H9 (cell line): ENCODE measurements around the gene GOLPH3L. TPM values are rescaled to one million over a fixed set of nuclear protein-coding genes. Genes with fewer than 3 reads are reported as not detected.

ENCODE experiments used
- DNase-seq: peaks from one replicate; pipeline ENCODE4 v3.0.0-alpha.2; 2017
- H2AFZ ChIP-seq: one replicate; pipeline ENCODE4 v1.6.1; 2013; ENCODE audit warnings: mild to moderate bottlenecking, low read length, control low read depth, moderate library complexity
- H2AK5ac ChIP-seq: 2 replicates; pipeline ENCODE4 v1.6.1; 2013; ENCODE audit warnings: low read length, control low read depth, mixed read lengths; ENCODE audit not compliant: insufficient read length
- H2BK120ac ChIP-seq: one replicate; pipeline ENCODE4 v1.6.1; 2013; ENCODE audit warnings: low read depth, mild to moderate bottlenecking, low read length, control low read depth, inconsistent platforms; ENCODE audit not compliant: poor library complexity, severe bottlenecking
- H2BK12ac ChIP-seq: 2 replicates; pipeline ENCODE4 v1.6.1; 2013; ENCODE audit warnings: low read length, control low read depth, mixed read lengths, low read depth; ENCODE audit not compliant: insufficient read length
- H2BK15ac ChIP-seq: 2 replicates; pipeline ENCODE4 v1.6.1; 2013; ENCODE audit warnings: low read depth, low read length, control low read depth
- H2BK20ac ChIP-seq: one replicate; pipeline ENCODE4 v1.6.1; 2013; ENCODE audit warnings: low read depth, mild to moderate bottlenecking, low read length, control low read depth, inconsistent platforms; ENCODE audit not compliant: poor library complexity, severe bottlenecking
- H2BK5ac ChIP-seq: 2 replicates; pipeline ENCODE4 v1.6.1; 2013; ENCODE audit warnings: low read length, control low read depth, mixed read lengths; ENCODE audit not compliant: insufficient read length
- H3K14ac ChIP-seq: 2 replicates; pipeline ENCODE4 v1.6.1; 2013; ENCODE audit warnings: low read length, control low read depth; ENCODE audit not compliant: insufficient read depth
- H3K18ac ChIP-seq: 2 replicates; pipeline ENCODE4 v1.6.1; 2013; ENCODE audit warnings: low read depth, mild to moderate bottlenecking, mixed read lengths, low read length, control low read depth; ENCODE audit not compliant: insufficient read length
- H3K23ac ChIP-seq: 2 replicates; pipeline ENCODE4 v1.6.1; 2013; ENCODE audit warnings: low read length, control low read depth, mixed read lengths, low read depth; ENCODE audit not compliant: insufficient read length
- H3K23me2 ChIP-seq: 2 replicates; pipeline ENCODE4 v1.6.1; 2013; ENCODE audit warnings: low read depth, mild to moderate bottlenecking, mixed read lengths, low read length, control low read depth; ENCODE audit not compliant: insufficient read length, poor library complexity, severe bottlenecking
- H3K27ac ChIP-seq: 2 replicates; pipeline ENCODE4 v1.5.1; 2013; ENCODE audit warnings: low read length, control low read depth, mixed read lengths, low read depth; ENCODE audit not compliant: insufficient read length
- H3K27me3 ChIP-seq: 2 replicates; pipeline ENCODE4 v1.6.1; 2013; ENCODE audit warnings: low read length, control low read depth, inconsistent platforms; ENCODE audit not compliant: insufficient read depth
- H3K4ac ChIP-seq: 2 replicates; pipeline ENCODE4 v1.6.1; 2013; ENCODE audit warnings: low read depth, mild to moderate bottlenecking, control low read depth, inconsistent platforms, low read length, moderate library complexity
- H3K4me1 ChIP-seq: 2 replicates; pipeline ENCODE4 v1.6.1; 2013; ENCODE audit warnings: low read length, control low read depth, inconsistent platforms; ENCODE audit not compliant: insufficient read depth
- H3K4me2 ChIP-seq: 2 replicates; pipeline ENCODE4 v1.6.1; 2013; ENCODE audit warnings: low read length, control low read depth, mixed read lengths; ENCODE audit not compliant: insufficient read length, insufficient read depth
- H3K56ac ChIP-seq: 2 replicates; pipeline ENCODE4 v1.6.1; 2013; ENCODE audit warnings: low read depth, mild to moderate bottlenecking, mixed read lengths, low read length, control low read depth; ENCODE audit not compliant: insufficient read length
- H3K79me1 ChIP-seq: 2 replicates; pipeline ENCODE4 v1.6.1; 2013; ENCODE audit warnings: low read depth, mild to moderate bottlenecking, moderate library complexity, low read length, control low read depth, inconsistent platforms; ENCODE audit not compliant: insufficient read depth, poor library complexity, severe bottlenecking
- H3K79me2 ChIP-seq: 2 replicates; pipeline ENCODE4 v1.6.1; 2013; ENCODE audit warnings: low read length, control low read depth, inconsistent platforms; ENCODE audit not compliant: insufficient read depth
- H3K9ac ChIP-seq: 2 replicates; pipeline ENCODE4 v1.6.1; 2013; ENCODE audit warnings: low read length, control low read depth, mixed read lengths; ENCODE audit not compliant: insufficient read length; ENCODE audit errors: extremely low read depth
- H3K9me3 ChIP-seq: one replicate; pipeline ENCODE4 v1.6.1; 2013; ENCODE audit warnings: low read depth, low read length, inconsistent platforms; ENCODE audit not compliant: control insufficient read depth
- H3T11ph ChIP-seq: one replicate; pipeline ENCODE4 v1.6.1; 2013; ENCODE audit warnings: mild to moderate bottlenecking, low read length, control low read depth, inconsistent platforms
- H4K20me1 ChIP-seq: one replicate; pipeline ENCODE4 v1.6.1; 2013; ENCODE audit not compliant: control insufficient read depth, insufficient read length, insufficient read depth
- H4K5ac ChIP-seq: 2 replicates; pipeline ENCODE4 v1.6.1; 2013; ENCODE audit warnings: low read depth, mild to moderate bottlenecking, mixed read lengths, low read length, control low read depth; ENCODE audit not compliant: insufficient read length
- H4K8ac ChIP-seq: replicated peaks from 2 replicates; pipeline ENCODE4 v1.6.1; 2013; ENCODE audit warnings: low read length, control low read depth, mixed read lengths, low read depth; ENCODE audit not compliant: insufficient read length
- H4K91ac ChIP-seq: 2 replicates; pipeline ENCODE4 v1.6.1; 2013; ENCODE audit warnings: low read depth, mild to moderate bottlenecking, moderate library complexity, mixed read lengths, low read length, control low read depth; ENCODE audit not compliant: insufficient read length
- H3K27ac Mint-ChIP-seq, 3 experiments: 2 replicates in 2 of 3; 3 replicates in 1 of 3; pipeline ENCODE4 v1.8.0; 2020 to 2021; ENCODE audit warnings: mixed read lengths in 3 of 3, mild to moderate bottlenecking in 1 of 3, moderate library complexity in 1 of 3
- H3K27me3 Mint-ChIP-seq: 2 replicates; pipeline ENCODE4 v1.8.0; 2021; ENCODE audit warnings: low read depth, mild to moderate bottlenecking, moderate library complexity, mixed read lengths
- H3K36me3 Mint-ChIP-seq, 3 experiments: 2 replicates in 2 of 3; 3 replicates in 1 of 3; pipeline ENCODE4 v1.8.0; 2020 to 2021; ENCODE audit warnings: low read depth in 3 of 3, mixed read lengths in 3 of 3; ENCODE audit not compliant: insufficient read depth in 1 of 3
- H3K4me1 Mint-ChIP-seq, 2 experiments: 2 replicates each; pipeline ENCODE4 v1.8.0; 2020; ENCODE audit warnings: mixed read lengths in 2 of 2
- H3K4me3 Mint-ChIP-seq, 2 experiments: 2 replicates in 1 of 2; 3 replicates in 1 of 2; pipeline ENCODE4 v1.8.0; 2020 to 2021; ENCODE audit warnings: mild to moderate bottlenecking in 2 of 2, mixed read lengths in 2 of 2, moderate library complexity in 1 of 2
- H3K9me3 Mint-ChIP-seq, 2 experiments: 2 replicates in 1 of 2; 3 replicates in 1 of 2; pipeline ENCODE4 v1.8.0; 2020; ENCODE audit warnings: mild to moderate bottlenecking in 2 of 2, mixed read lengths in 2 of 2, moderate library complexity in 1 of 2
- CTCF ChIP-seq: fragments of 200-600 bp; sonication (generic); conservative IDR thresholded peaks from 3 replicates; pipeline ENCODE4 v1.8.0; 2021; ENCODE audit warnings: antibody characterized with exemption, mild to moderate bottlenecking
- WGBS: extraction: QIAGEN DNeasy Blood & Tissue Kit; methylation state at CpG from one replicate; pipeline ENCODE4 v1.1.7; 2013; ENCODE audit warnings: missing lambda C conversion rate, low lambda C conversion rate, mixed read lengths; ENCODE audit not compliant: insufficient read length; ENCODE audit errors: extremely low coverage; 5-methylcytosine and 5-hydroxymethylcytosine counted together
- total RNA-seq: library from RNA; stranded (reverse); gene quantifications from 2 replicates; pipeline ENCODE4 v1.2.1, GENCODE V29; 2021

Gene GOLPH3L
- total RNA-seq, 1 experiment from 2014 or later = 30.5 TPM

- no peak overlapping the region for H4K8ac ChIP-seq
- no peak overlapping the region for H4K5ac ChIP-seq
- H2BK5ac ChIP-seq = no peak overlapping the region
- H3K4me1 ChIP-seq = no peaks in the 10 kb centered on the region
- Mint-ChIP-seq H3K36me3 (peaks cover 57 to 93% (median 80%) of the 10 kb centered on the region in 3 experiments), H3K9me3 (no peaks in the 10 kb centered on the region), H3K27ac (peak overlapping the region; percentile 20 to 90 (median 46); a peak in 6 of 7 replicates), H3K4me1 (peaks cover 12 to 18% of the 10 kb centered on the region in 2 experiments), H3K27me3 (no peaks in the 10 kb centered on the region), H3K4me3 (no peak overlapping the region; a peak in 1 of 5 replicates)
- no peak overlapping the region for H2AFZ ChIP-seq
- H3K79me2 ChIP-seq = peaks cover 1% of the 10 kb centered on the region; the same call in 1 of the 2 replicates
- H3K56ac ChIP-seq = no peak overlapping the region
- no peak overlapping the region for H3K4ac ChIP-seq
- no peak overlapping the region for H4K91ac ChIP-seq
- H3K23me2 ChIP-seq = no peaks in the 10 kb centered on the region
- peak; percentile 43; the same call in 2 of the 3 replicates for TF ChIP-seq CTCF
- no peak overlapping the region for H3K9ac ChIP-seq
- no peak overlapping the region for H2BK12ac ChIP-seq
- H3K4me2 ChIP-seq = no peak overlapping the region
- no peak overlapping the region for H3K23ac ChIP-seq
- no peak overlapping the region for H3K27ac ChIP-seq
- peaks cover 5% of the 10 kb centered on the region for H3K79me1 ChIP-seq
- no peak overlapping the region for H2BK120ac ChIP-seq
- H3K14ac ChIP-seq = no peak overlapping the region
- no peak overlapping the region for H2BK20ac ChIP-seq
- DNase-seq = peak; percentile 78
- H4K20me1 ChIP-seq = peaks cover 3% of the 10 kb centered on the region
- H2AK5ac ChIP-seq = no peak overlapping the region
- H2BK15ac ChIP-seq = no peak overlapping the region
- H3K27me3 ChIP-seq = peaks cover 1% of the 10 kb centered on the region; the same call in 1 of the 2 replicates
- no peak overlapping the region for H3K18ac ChIP-seq
- no peaks in the 10 kb centered on the region for H3K9me3 ChIP-seq
- no CpG with 5 or more reads among the region's 8 CpGs for WGBS
- no peak overlapping the region for H3T11ph ChIP-seq
Measured at GRCh38 chr1:150622303-150622975, 74.5 kb downstream of the GOLPH3L start.
